Measurements from ENCODE around the gene ELN.

DNA sequence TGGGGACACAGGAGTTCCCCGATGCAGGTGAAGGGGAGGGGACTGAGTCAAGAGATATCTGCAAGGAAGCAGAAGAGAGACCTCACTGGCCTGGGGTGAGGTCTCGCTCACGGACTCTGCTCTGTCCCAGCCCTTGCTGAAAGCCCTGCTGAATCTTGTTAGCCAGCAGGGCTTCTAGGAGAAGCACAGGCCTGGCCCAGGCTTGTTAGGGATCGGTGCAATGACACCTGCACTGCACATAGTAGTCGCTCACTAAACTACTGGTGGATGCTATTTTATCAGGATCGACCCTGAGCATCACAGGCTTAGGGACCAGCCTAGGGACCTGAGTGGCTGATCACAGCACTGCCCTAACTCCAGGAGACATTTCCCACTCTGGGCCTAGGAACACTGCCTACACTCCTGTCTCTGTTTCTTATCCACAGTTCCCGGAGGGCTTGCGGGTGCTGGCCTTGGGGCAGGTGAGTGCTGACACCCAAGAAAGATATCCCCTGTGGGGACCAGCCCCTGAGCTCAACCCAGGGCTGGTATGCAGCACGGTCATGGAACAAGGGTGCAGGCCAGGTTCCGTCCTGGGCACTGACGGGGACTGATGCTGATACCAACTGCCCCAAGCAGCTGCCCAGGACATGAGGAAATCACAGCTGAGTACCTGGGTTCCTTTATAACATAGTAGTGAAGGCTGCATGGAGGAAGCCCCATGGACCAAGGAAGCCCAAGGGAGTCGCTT lies 13.0 kb downstream of the ELN start:
- TF ChIP-seq, protein P1, sequence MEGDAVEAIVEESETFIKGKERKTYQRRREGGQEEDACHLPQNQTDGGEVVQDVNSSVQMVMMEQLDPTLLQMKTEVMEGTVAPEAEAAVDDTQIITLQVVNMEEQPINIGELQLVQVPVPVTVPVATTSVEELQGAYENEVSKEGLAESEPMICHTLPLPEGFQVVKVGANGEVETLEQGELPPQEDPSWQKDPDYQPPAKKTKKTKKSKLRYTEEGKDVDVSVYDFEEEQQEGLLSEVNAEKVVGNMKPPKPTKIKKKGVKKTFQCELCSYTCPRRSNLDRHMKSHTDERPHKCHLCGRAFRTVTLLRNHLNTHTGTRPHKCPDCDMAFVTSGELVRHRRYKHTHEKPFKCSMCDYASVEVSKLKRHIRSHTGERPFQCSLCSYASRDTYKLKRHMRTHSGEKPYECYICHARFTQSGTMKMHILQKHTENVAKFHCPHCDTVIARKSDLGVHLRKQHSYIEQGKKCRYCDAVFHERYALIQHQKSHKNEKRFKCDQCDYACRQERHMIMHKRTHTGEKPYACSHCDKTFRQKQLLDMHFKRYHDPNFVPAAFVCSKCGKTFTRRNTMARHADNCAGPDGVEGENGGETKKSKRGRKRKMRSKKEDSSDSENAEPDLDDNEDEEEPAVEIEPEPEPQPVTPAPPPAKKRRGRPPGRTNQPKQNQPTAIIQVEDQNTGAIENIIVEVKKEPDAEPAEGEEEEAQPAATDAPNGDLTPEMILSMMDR (IDR thresholded peaks at IDR 0.05; ENCODE audit: low read depth, low read length): no peak
- TF ChIP-seq, protein P2, sequence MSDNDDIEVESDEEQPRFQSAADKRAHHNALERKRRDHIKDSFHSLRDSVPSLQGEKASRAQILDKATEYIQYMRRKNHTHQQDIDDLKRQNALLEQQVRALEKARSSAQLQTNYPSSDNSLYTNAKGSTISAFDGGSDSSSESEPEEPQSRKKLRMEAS (IDR thresholded peaks at IDR 0.05; ENCODE audit: low read depth, low read length): no peak
- TF ChIP-seq POLR2A (IDR thresholded peaks at IDR 0.05; ENCODE audit: extremely low read depth, insufficient read length) (no peak), MYC (IDR thresholded peaks at IDR 0.05; ENCODE audit: low read depth, low read length) (no peak)
